ENCODE results near the gene PRR33. TPM values are rescaled to one million over a fixed set of nuclear protein-coding genes. Genes with fewer than 3 reads are reported as not detected.
"Not testable (repeated sequence)": the region's sequence is repeated elsewhere in the genome, so short reads cannot be mapped to it uniquely, and the experiment has no call there.

Gene PRR33
- total RNA-seq, 5 donors from 2014 or later (not counting 1 experiment from before 2014, with no cell fraction given), result 0.10 to 0.12 TPM; not detected in 3

DNA sequence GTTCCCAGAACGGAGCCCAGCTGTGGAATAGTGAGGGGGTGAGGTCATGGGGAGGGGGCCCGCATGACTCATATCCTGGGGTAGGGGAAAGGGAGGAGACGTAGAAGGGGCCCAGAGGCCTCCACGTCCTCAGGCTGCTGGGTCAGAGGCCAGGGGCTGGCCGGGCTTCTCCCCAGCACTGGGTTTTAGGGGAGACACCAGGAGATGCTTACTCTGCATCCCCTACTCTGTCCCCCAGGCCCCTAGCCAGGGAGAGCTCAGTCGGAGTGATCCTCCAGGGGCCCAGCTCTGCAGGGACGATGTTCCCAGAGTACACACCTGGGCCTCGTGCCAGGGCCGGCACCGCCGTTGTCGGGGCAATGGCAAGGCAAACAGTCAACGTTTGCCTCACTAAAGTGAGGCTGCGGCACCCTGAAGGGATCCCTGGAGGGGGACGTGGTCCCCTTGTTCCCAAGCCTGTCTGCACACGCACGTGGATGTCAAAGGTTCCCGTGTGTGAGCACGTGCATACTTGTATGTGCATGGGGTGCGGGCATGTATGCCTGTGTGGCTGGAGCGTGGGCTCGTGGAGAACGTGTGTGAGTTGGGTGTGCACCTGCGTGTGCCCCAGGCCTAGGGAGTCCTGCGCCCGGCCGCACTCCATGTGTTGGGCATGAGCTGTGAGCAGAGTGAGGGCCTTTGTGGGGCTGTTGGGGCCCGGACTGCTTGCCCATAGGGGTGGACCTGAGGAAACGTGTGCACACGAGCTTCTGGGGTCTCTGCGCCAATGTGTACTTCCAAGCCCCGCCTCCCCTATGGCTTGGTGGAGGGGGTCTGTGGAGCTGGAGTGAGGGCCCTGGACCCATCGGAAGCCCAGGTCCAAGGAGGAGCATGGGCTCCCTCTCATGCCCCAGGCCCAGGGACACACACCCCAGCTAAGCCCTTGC is 14.2 kb downstream of the PRR33 start:
- Histone ChIP-seq H3K27ac (ENCODE audit: low read length) (no peak overlapping the region), H3K9me3 (no peaks in the 10 kb centered on the region), H3K27me3 (replicated peaks in 1 of 2; ENCODE audit: control insufficient read depth in 2 of 2, extremely low read depth in 1 of 2, insufficient read depth in 2 of 2, low read length in 1 of 2) (no peaks in the 10 kb centered on the region), H3K4me1 (ENCODE audit: control insufficient read depth in 1 of 2, extremely low read depth in 1 of 2, insufficient read depth in 2 of 2, low read length in 2 of 2) (peaks cover 11 to 86% of the 10 kb centered on the region in 2 experiments), H3K4me3 (ENCODE audit: control insufficient read depth in 1 of 2, extremely low read depth in 1 of 2, low read length in 1 of 2) (no peak overlapping the region), H3K36me3 (ENCODE audit: control insufficient read depth in 2 of 2, extremely low read depth in 1 of 2, insufficient read depth in 1 of 2, low read length in 1 of 2) (peaks cover 9 to 15% of the 10 kb centered on the region in 2 donors)
- H3K27ac Mint-ChIP-seq, result peak overlapping the region in 1 of 2 donors; percentile 31
- 79% methylated on average over 19 of the region's 33 CpGs for WGBS (ENCODE audit: insufficient coverage)
- ATAC-seq (replicated peaks in 1 of 4), result no peak
- no peaks in the 10 kb centered on the region for H3K27me3 Mint-ChIP-seq
- no peaks in the 10 kb centered on the region for H3K9me3 Mint-ChIP-seq
- peaks cover 18 to 41% (median 27%) of the 10 kb centered on the region in 3 donors for H3K4me1 Mint-ChIP-seq
- CTCF ChIA-PET, result no interaction called here
- DNase-seq, result peak in 1 of 35 experiments; percentile 9
- POLR2A ChIA-PET, result no interaction called here
- H3K36me3 Mint-ChIP-seq, result no peaks in the 10 kb centered on the region
- H3K4me3 Mint-ChIP-seq, result no peak overlapping the region

DNA sequence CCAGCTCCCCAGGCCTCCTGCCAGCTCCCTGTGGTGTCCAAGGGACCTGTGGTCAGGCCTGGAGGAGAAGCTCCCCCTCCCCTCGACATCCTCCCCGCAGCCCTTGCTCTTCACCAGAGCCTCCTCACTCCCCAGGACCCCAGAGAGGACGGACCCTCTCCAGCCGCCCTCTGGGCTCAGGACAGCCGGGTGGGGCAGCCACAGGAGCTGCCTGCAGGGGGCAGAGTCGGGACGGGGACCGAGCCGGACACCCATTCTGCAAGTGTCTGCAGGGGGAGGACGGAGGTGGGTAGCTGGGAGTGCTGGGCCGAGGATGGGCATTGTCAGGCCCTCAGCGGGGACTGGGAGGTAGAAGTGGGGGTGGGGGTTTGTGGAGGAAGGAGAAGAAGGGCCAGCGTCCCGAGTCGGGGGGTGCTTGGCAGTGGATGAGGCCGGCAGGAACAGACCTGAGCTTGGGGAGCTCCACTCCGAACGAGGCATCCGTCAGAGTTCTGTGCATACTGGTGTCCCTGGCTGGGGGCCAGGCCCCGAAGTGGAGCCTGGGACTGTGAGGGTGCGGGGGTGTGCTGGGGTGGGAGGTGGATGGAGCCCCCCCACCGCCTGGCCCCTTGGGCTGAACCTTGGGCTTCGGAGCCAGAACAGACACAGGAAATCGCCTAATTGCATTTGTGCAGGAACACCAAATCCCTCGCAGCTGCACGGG is 15.2 kb downstream of the PRR33 start:
- 90% methylated on average over 20 of the region's 26 CpGs for WGBS (ENCODE audit: insufficient coverage)
- no peaks in the 10 kb centered on the region for H3K9me3 Mint-ChIP-seq
- Histone ChIP-seq H3K4me1 (ENCODE audit: control insufficient read depth in 1 of 2, extremely low read depth in 1 of 2, insufficient read depth in 2 of 2, low read length in 2 of 2) (peaks cover 7 to 86% of the 10 kb centered on the region in 2 experiments), H3K9me3 (no peaks in the 10 kb centered on the region), H3K4me3 (ENCODE audit: control insufficient read depth in 1 of 2, extremely low read depth in 1 of 2, low read length in 1 of 2) (no peak overlapping the region), H3K27me3 (replicated peaks in 1 of 2; ENCODE audit: control insufficient read depth in 2 of 2, extremely low read depth in 1 of 2, insufficient read depth in 2 of 2, low read length in 1 of 2) (no peaks in the 10 kb centered on the region), H3K27ac (ENCODE audit: low read length) (no peak overlapping the region), H3K36me3 (ENCODE audit: control insufficient read depth in 2 of 2, extremely low read depth in 1 of 2, insufficient read depth in 1 of 2, low read length in 1 of 2) (peaks cover 9 to 15% of the 10 kb centered on the region in 2 donors)
- ChIA-PET CTCF (interaction anchor here in 1 of 2 donors (0.7 kb wide), 1 partner anchor 387 kb away, joined by 3 read pairs; no protein-coding TSS in a partner anchor), POLR2A (no interaction called here)
- peak overlapping the region in 1 of 2 donors; percentile 52 for H3K27ac Mint-ChIP-seq
- DNase-seq (peak in 1 of 35 experiments; percentile 25), ATAC-seq (replicated peaks in 1 of 4) (no peak)
- H3K4me3 Mint-ChIP-seq, result no peak overlapping the region
- no peaks in the 10 kb centered on the region for H3K27me3 Mint-ChIP-seq
- H3K4me1 Mint-ChIP-seq, result peaks cover 24 to 46% (median 36%) of the 10 kb centered on the region in 3 donors
- H3K36me3 Mint-ChIP-seq, result no peaks in the 10 kb centered on the region

DNA sequence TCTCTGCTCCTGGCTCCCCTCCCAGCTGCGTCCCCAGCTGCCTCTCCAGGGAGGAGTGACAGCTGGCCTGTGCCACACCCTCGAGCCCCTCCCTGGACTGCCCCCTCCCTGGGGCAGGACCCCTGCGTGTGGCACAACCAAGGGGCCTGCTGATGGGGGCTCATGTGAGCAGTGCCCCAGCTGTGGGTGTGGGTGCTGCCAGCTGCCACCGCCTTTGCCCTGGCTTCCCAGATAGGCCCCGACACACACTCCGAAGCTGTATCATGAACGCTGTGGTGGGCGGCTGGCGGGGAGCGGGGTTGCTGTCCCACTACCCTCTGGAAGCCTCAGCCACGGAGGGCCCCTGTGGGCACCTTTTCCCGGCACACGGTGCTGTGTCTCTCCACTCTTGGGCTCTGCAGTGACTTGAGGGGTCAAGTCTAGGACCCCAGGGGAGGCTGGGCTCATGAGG is 15.8 kb downstream of the PRR33 start:
- ATAC-seq (replicated peaks in 1 of 4); H3K27me3 Mint-ChIP-seq; DNase-seq; POLR2A ChIA-PET; H3K27ac ChIP-seq (ENCODE audit: low read length); H3K27ac Mint-ChIP-seq; H3K36me3 Mint-ChIP-seq; H3K4me3 ChIP-seq (ENCODE audit: control insufficient read depth in 1 of 2, extremely low read depth in 1 of 2, low read length in 1 of 2); H3K27me3 ChIP-seq (replicated peaks in 1 of 2; ENCODE audit: control insufficient read depth in 2 of 2, extremely low read depth in 1 of 2, insufficient read depth in 2 of 2, low read length in 1 of 2); H3K36me3 ChIP-seq (ENCODE audit: control insufficient read depth in 2 of 2, extremely low read depth in 1 of 2, insufficient read depth in 1 of 2, low read length in 1 of 2); H3K9me3 Mint-ChIP-seq; H3K4me3 Mint-ChIP-seq; H3K9me3 ChIP-seq: not testable (repeated sequence)
- 83% methylated on average over 12 of the region's 13 CpGs for WGBS (ENCODE audit: insufficient coverage)
- CTCF ChIA-PET, result interaction anchor here in 1 of 2 donors (0.5 kb wide), 1 partner anchor 72 kb away, joined by 3 read pairs; the partner anchor contains the start of gene MRPL23
- H3K4me1 Mint-ChIP-seq, result peaks cover 25 to 45% (median 42%) of the 10 kb centered on the region in 3 donors
- H3K4me1 ChIP-seq (ENCODE audit: control insufficient read depth in 1 of 2, extremely low read depth in 1 of 2, insufficient read depth in 2 of 2, low read length in 2 of 2), result peaks cover 5 to 86% of the 10 kb centered on the region in 2 experiments

DNA sequence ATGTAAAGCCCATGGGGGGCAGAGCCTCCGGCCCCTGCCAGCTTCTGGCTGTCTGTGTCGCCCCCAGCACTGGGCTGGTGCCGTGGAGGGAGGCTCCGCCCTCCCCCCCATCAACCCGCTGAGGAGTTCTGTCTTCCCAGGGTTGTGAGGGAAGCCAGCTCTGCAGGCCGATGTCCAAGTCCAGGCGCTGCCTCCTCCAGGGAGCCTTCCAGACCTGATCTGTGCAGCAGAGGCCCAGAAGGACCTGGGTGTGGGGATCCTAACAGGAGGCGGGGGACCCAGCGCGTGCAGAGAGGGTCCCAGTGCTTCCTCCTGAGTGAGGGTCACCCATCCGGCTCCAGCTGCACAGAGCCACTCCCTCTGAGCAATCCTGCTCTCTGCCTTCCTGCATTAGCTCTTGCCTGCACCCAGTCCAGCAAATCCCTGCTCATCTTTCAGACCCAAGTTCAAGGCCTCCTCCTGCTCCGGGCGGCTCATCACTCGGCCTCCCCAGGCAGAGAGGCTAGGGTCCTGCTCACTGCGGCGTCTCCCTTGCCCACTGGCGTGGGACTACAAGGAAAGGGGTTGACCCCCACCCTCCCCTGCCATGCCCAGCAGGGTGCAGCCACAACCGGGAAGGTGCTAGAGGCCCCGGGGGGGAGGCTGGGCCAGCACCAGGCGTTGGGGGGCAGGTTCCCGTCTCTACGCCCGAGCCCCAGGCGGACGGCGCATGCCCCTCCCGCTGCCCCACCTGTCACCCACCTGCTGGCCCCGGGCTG is 16.4 kb downstream of the PRR33 start:
- POLR2A ChIA-PET, result no interaction called here
- peaks cover 27 to 46% (median 44%) of the 10 kb centered on the region in 3 donors for H3K4me1 Mint-ChIP-seq

DNA sequence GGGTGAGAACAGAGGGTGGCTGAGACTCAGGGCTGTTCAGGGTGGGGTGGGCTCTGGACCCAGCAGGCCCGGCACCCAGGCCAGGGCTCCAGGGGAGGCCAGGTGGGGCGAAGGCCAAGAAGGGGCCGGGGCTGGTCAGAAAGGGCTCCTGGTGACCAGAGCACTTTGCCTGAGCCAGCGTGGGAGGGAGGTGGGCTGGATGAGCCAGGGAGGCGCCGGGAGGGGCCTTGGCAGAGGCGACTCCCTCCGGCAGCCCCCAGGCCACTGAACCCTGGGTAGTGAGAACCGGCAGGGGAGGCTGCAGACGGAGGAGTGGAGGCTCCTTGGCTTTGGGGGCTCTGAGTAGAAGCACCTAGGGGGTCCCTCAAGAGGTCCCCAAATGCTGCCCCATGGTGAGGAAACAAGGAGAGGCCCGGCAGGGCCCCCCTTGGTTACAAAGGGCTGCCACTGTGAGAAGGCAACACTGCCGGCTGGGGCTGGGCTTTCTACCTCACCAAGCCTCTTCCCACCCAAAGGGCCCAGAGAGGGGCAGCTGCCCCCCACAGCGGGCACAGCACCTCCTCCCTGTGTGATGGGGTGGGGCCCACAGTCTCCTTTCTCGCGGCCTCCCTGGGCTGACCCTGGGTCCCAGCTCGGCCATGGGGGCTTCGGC is 17.1 kb downstream of the PRR33 start:
- peaks cover 12 to 86% of the 10 kb centered on the region in 2 experiments for H3K4me1 ChIP-seq (ENCODE audit: control insufficient read depth in 1 of 2, extremely low read depth in 1 of 2, insufficient read depth in 2 of 2, low read length in 2 of 2)
- H3K27me3 Mint-ChIP-seq; DNase-seq; H3K9me3 ChIP-seq; ATAC-seq (replicated peaks in 1 of 4); CTCF ChIA-PET; POLR2A ChIA-PET; H3K27me3 ChIP-seq (replicated peaks in 1 of 2; ENCODE audit: control insufficient read depth in 2 of 2, extremely low read depth in 1 of 2, insufficient read depth in 2 of 2, low read length in 1 of 2); H3K27ac Mint-ChIP-seq; H3K9me3 Mint-ChIP-seq; H3K27ac ChIP-seq (ENCODE audit: low read length); H3K36me3 Mint-ChIP-seq; H3K4me3 Mint-ChIP-seq; H3K4me3 ChIP-seq (ENCODE audit: control insufficient read depth in 1 of 2, extremely low read depth in 1 of 2, low read length in 1 of 2); H3K36me3 ChIP-seq (ENCODE audit: control insufficient read depth in 2 of 2, extremely low read depth in 1 of 2, insufficient read depth in 1 of 2, low read length in 1 of 2): not testable (repeated sequence)
- 95% methylated on average over 10 of the region's 17 CpGs for WGBS (ENCODE audit: insufficient coverage)
- H3K4me1 Mint-ChIP-seq, result peaks cover 29 to 50% (median 49%) of the 10 kb centered on the region in 3 donors

More for the DNA sequence above, 16.4 kb downstream of the PRR33 start:
- CTCF ChIA-PET, result interaction anchor here in 1 of 2 donors (0.5 kb wide), 1 partner anchor 72 kb away, joined by 3 read pairs; the partner anchor contains the start of gene MRPL23
- Mint-ChIP-seq H3K27me3 (no peaks in the 10 kb centered on the region), H3K27ac (peak overlapping the region; percentile 25 to 31), H3K36me3 (peaks cover 2% of the 10 kb centered on the region), H3K4me3 (no peak overlapping the region), H3K9me3 (no peaks in the 10 kb centered on the region)
- no peak for ATAC-seq (replicated peaks in 1 of 4)
- WGBS (ENCODE audit: insufficient coverage), result 90% methylated on average over 12 of the region's 28 CpGs
- Histone ChIP-seq H3K4me1 (ENCODE audit: control insufficient read depth in 1 of 2, extremely low read depth in 1 of 2, insufficient read depth in 2 of 2, low read length in 2 of 2) (peaks cover 11 to 86% of the 10 kb centered on the region in 2 experiments), H3K27me3 (replicated peaks in 1 of 2; ENCODE audit: control insufficient read depth in 2 of 2, extremely low read depth in 1 of 2, insufficient read depth in 2 of 2, low read length in 1 of 2) (no peaks in the 10 kb centered on the region), H3K9me3 (no peaks in the 10 kb centered on the region), H3K36me3 (ENCODE audit: control insufficient read depth in 2 of 2, extremely low read depth in 1 of 2, insufficient read depth in 1 of 2, low read length in 1 of 2) (peaks cover 7 to 9% of the 10 kb centered on the region in 2 donors), H3K27ac (ENCODE audit: low read length) (no peak overlapping the region), H3K4me3 (ENCODE audit: control insufficient read depth in 1 of 2, extremely low read depth in 1 of 2, low read length in 1 of 2) (no peak overlapping the region)
- DNase-seq, result no peak

Data from T-cell (primary cell).